Activated CD4-positive, alpha-beta T cell treated with anti-CD3 and anti-CD28 coated beads, Interleukin-2, amount 10 ng/mL, durations not matched to agents 7 days and 5 days (primary cell): ENCODE data around the gene NUDT11. TPM values are rescaled to one million over a fixed set of nuclear protein-coding genes. Genes with fewer than 3 reads are reported as not detected.

Experiments
- CTCF ChIA-PET: fragments of 350-600 bp; sonication (Branson Sonifier 250); formaldehyde crosslinking; loops from one replicate; lab custom pipeline; 2021; ENCODE audit warnings: antibody characterized with exemption; lab: Charles Lee
- POLR2A ChIA-PET: fragments of 350-600 bp; sonication (Branson Sonifier 250); formaldehyde crosslinking; loops from one replicate; lab custom pipeline; 2021; ENCODE audit warnings: antibody characterized with exemption; lab: Charles Lee
- DNase-seq: peaks from one replicate; pipeline ENCODE4 v3.0.0-alpha.2; 2020
- H3K27ac Mint-ChIP-seq: one replicate; pipeline ENCODE4 v1.8.0; 2021; ENCODE audit warnings: mild to moderate bottlenecking, moderate library complexity, mixed read lengths
- H3K27me3 Mint-ChIP-seq: one replicate; pipeline ENCODE4 v1.8.0; 2021; ENCODE audit warnings: mixed read lengths
- H3K36me3 Mint-ChIP-seq: one replicate; pipeline ENCODE4 v1.8.0; 2021; ENCODE audit warnings: low read depth, mixed read lengths
- H3K4me1 Mint-ChIP-seq: one replicate; pipeline ENCODE4 v1.8.0; 2021; ENCODE audit warnings: mixed read lengths
- H3K4me3 Mint-ChIP-seq: one replicate; pipeline ENCODE4 v1.8.0; 2021; ENCODE audit warnings: mild to moderate bottlenecking, moderate library complexity, mixed read lengths
- H3K9me3 Mint-ChIP-seq: one replicate; pipeline ENCODE4 v1.8.0; 2021; ENCODE audit warnings: mixed read lengths
- total RNA-seq, 2 experiments: library from RNA; stranded (reverse); gene quantifications; one replicate each; pipeline ENCODE4 v1.2.3, GENCODE V29; 2021

NUDT11 gene
- total RNA-seq, 2 experiments from 2014 or later, result 0.37 to 0.71 TPM

DNA sequence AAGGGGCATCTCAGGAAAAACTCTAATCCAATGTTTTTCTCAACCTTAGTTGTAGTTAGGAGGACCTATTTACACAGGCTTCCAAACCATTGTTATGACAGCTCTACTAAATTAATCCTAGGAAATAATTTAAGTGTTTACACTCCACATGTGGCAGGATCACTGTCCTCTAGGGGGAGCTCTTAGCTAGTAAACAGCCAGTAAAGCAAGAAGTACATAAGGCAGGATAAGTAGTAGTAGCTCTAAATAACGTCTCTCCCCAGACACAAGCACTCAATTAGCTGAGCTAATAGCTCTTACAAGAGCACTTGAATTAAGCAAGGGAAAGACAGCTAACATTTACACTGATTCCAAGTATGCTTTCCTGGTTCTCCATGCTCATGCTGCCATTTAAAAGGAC, 37.3 kb downstream of the NUDT11 start:
- DNase-seq, result peak; percentile 38
- Mint-ChIP-seq H3K27me3 (no peaks in the 10 kb centered on the region), H3K4me1 (no peaks in the 10 kb centered on the region), H3K9me3 (no peaks in the 10 kb centered on the region), H3K4me3 (no peak overlapping the region), H3K36me3 (no peaks in the 10 kb centered on the region), H3K27ac (no peak overlapping the region)
- CTCF ChIA-PET, result interaction anchor here (0.8 kb wide), 1 partner anchor 123 kb away, joined by 3 read pairs; no protein-coding TSS in a partner anchor
- POLR2A ChIA-PET, result no interaction called here

GRCh38 chrX:51456814-51457213, 39.6 kb downstream of the NUDT11 start:
- no peaks in the 10 kb centered on the region for H3K9me3 Mint-ChIP-seq
- no peaks in the 10 kb centered on the region for H3K36me3 Mint-ChIP-seq
- DNase-seq, result no peak
- CTCF ChIA-PET, result interaction anchor here (0.8 kb wide), 1 partner anchor 45 kb away, joined by 3 read pairs; no protein-coding TSS in a partner anchor
- H3K27ac Mint-ChIP-seq, result no peak overlapping the region
- H3K27me3 Mint-ChIP-seq, result no peaks in the 10 kb centered on the region
- no peaks in the 10 kb centered on the region for H3K4me1 Mint-ChIP-seq
- POLR2A ChIA-PET, result no interaction called here
- H3K4me3 Mint-ChIP-seq, result no peak overlapping the region

GRCh38 chrX:51456246-51456645, 40.1 kb downstream of the NUDT11 start:
- H3K27ac Mint-ChIP-seq, result no peak overlapping the region
- H3K27me3 Mint-ChIP-seq, result no peaks in the 10 kb centered on the region
- no peaks in the 10 kb centered on the region for H3K36me3 Mint-ChIP-seq
- ChIA-PET POLR2A (no interaction called here), CTCF (interaction anchor here (0.6 kb wide), 1 partner anchor 41 kb away, joined by 3 read pairs; no protein-coding TSS in a partner anchor)
- no peak for DNase-seq
- no peak overlapping the region for H3K4me3 Mint-ChIP-seq
- no peaks in the 10 kb centered on the region for H3K9me3 Mint-ChIP-seq
- no peaks in the 10 kb centered on the region for H3K4me1 Mint-ChIP-seq

DNA sequence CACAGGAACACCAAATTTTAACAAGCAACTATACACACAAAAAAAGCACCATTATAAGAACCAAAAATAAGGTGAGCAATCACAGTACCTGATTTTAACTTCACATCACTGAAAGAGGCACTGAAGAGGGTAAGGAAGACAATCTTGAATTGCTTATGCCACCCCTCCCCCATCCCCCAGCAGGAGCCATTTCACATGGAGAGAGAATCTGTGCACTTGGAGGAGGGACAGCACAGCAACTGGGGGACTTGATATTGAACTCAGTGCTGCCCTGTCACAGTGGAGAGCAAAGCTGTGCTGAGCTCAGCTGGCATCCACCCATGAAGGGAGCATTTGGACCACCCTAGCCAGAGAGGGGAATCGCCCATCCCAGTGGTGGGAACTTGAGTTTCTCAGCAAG, 56.0 kb downstream of the NUDT11 start:
- H3K4me1 Mint-ChIP-seq, result peaks cover 4% of the 10 kb centered on the region
- H3K9me3 Mint-ChIP-seq, result no peaks in the 10 kb centered on the region
- no peak overlapping the region for H3K4me3 Mint-ChIP-seq
- ChIA-PET CTCF (interaction anchor here (0.6 kb wide), 1 partner anchor 38 kb away, joined by 3 read pairs; no protein-coding TSS in a partner anchor), POLR2A (no interaction called here)
- no peaks in the 10 kb centered on the region for H3K36me3 Mint-ChIP-seq
- H3K27me3 Mint-ChIP-seq, result no peaks in the 10 kb centered on the region
- no peak for DNase-seq
- H3K27ac Mint-ChIP-seq, result no peak overlapping the region

Other genes with a start within 250 kb of the NUDT11 start
- under 1 TPM; 0.15 to 0.25 TPM for gene NUDT10, start 163.8 kb downstream of the NUDT11 start, total RNA-seq
- gene CENPVL3, start 122.3 kb upstream of the NUDT11 start, total RNA-seq, result not detected
- gene CENPVL2, start 186.2 kb upstream of the NUDT11 start, total RNA-seq, result not detected
- not detected for gene CENPVL1, start 213.9 kb upstream of the NUDT11 start, total RNA-seq
- 10 to 100 TPM; 12.9 to 15.6 TPM for gene GSPT2, start 246.8 kb upstream of the NUDT11 start, total RNA-seq